Spinal cord (tissue), 10 donors: ENCODE results near the gene NRGN. TPM values are rescaled to one million over a fixed set of nuclear protein-coding genes. Genes with fewer than 3 reads are reported as not detected.

Source experiments
- DNase-seq, 6 donors: peaks; one replicate each; pipeline versions ENCODE4 v3.0.0 to v3.0.0-alpha.2; 2013 to 2015; ENCODE audit warnings: low spot score in 6 of 6, low read depth in 4 of 6
- H3K27ac ChIP-seq: one replicate; pipeline ENCODE4 v1.5.1; 2013; ENCODE audit warnings: low read depth, low read length, control low read depth
- H3K27me3 ChIP-seq: one replicate; pipeline ENCODE4 v1.6.1; 2013; ENCODE audit warnings: low read length; ENCODE audit not compliant: control insufficient read depth, insufficient read depth
- H3K36me3 ChIP-seq: one replicate; pipeline ENCODE4 v1.6.1; 2013; ENCODE audit warnings: low read length; ENCODE audit not compliant: control insufficient read depth, insufficient read depth
- H3K4me1 ChIP-seq: one replicate; pipeline ENCODE4 v1.6.1; 2013; ENCODE audit warnings: low read length; ENCODE audit not compliant: control insufficient read depth, insufficient read depth
- H3K4me3 ChIP-seq: one replicate; pipeline ENCODE4 v1.5.1; 2013; ENCODE audit warnings: low read depth, low read length, control low read depth
- H3K9me3 ChIP-seq: one replicate; pipeline ENCODE4 v1.6.1; 2013; ENCODE audit warnings: low read length; ENCODE audit not compliant: control insufficient read depth, insufficient read depth
- WGBS: methylation state at CpG from one replicate; pipeline ENCODE4 v1.1.5; 2013; ENCODE audit warnings: missing lambda C conversion rate; ENCODE audit not compliant: insufficient coverage; 5-methylcytosine and 5-hydroxymethylcytosine counted together
- long read RNA-seq, 4 donors: transcript quantifications; one replicate each; lab custom pipeline, GENCODE V29; 2026
- polyA plus RNA-seq, 2 donors: library from polyadenylated mRNA; unstranded; fragments of 120-200 nt; gene quantifications; one replicate each; pipeline ENCODE4 v1.2.1, GENCODE V29; 2013; ENCODE audit not compliant: insufficient read length in 2 of 2
- total RNA-seq, 2 donors: library from RNA; depleted of rRNA in 1 of 2; stranded (reverse); fragments of 120-200 nt in 1 of 2; fragments of >200 nt in 1 of 2; gene quantifications; one replicate each; pipeline versions ENCODE4 v1.2.3 to v1.2.4, GENCODE V29; 2013 to 2014
- donor health status: healthy.

Gene NRGN
- total RNA-seq, result 1 to 10 TPM; 1.5 to 1.8 TPM
- polyA plus RNA-seq, result 10 to 100 TPM; 31.4 to 33.3 TPM
- long read RNA-seq, donor 1, partial matches to known transcripts, result 0 of 22 reads
- long read RNA-seq, donor 1, other reads (novel, unspliced or antisense), result 22 of 22 reads
- long read RNA-seq, donor 2, partial matches to known transcripts, result 0 of 10 reads
- long read RNA-seq, donor 2, other reads (novel, unspliced or antisense), result 10 of 10 reads
- long read RNA-seq, donor 3, partial matches to known transcripts, result 0 of 5 reads
- long read RNA-seq, donor 3, other reads (novel, unspliced or antisense), result 5 of 5 reads
- long read RNA-seq, donor 4, partial matches to known transcripts, result 0 of 14 reads
- long read RNA-seq, donor 4, other reads (novel, unspliced or antisense), result 14 of 14 reads

- H3K4me1 ChIP-seq, result peaks cover 30% of the 10 kb centered on the region
- no peak within 1 kb of the TSS for H3K27ac ChIP-seq
- H3K36me3 ChIP-seq, result no peaks in the 10 kb centered on the region
- DNase-seq, result peak; percentile 69 to 96 (median 84)
- WGBS, result under 1% methylated on average over 47 of the region's 59 CpGs
- H3K4me3 ChIP-seq, result peak within 1 kb of the TSS; percentile 54
- H3K27me3 ChIP-seq, result peaks cover 47% of the 10 kb centered on the region
- H3K9me3 ChIP-seq, result no peaks in the 10 kb centered on the region
Measured at GRCh38 chr11:124739479-124740276, at the start of gene NRGN. NRGN (plus strand) TSS chr11:124739942; CDS start chr11:124740085, 143 bp downstream.

- H3K36me3 ChIP-seq, result no peaks in the 10 kb centered on the region
- H3K4me3 ChIP-seq, result no peak overlapping the region
- WGBS, result no CpG with 5 or more reads among the region's 2 CpGs
- no peaks in the 10 kb centered on the region for H3K4me1 ChIP-seq
- no peaks in the 10 kb centered on the region for H3K27me3 ChIP-seq
- no peak for DNase-seq
- H3K27ac ChIP-seq, result no peak overlapping the region
- H3K9me3 ChIP-seq, result no peaks in the 10 kb centered on the region
Measured at GRCh38 chr11:124693142-124693541, 46.6 kb upstream of the NRGN start.

- whole genome bisulfite sequencing, result no CpG with 5 or more reads among the region's 1 CpG
- no peaks in the 10 kb centered on the region for H3K9me3 ChIP-seq
- no peak overlapping the region for H3K4me3 ChIP-seq
- H3K36me3 ChIP-seq, result no peaks in the 10 kb centered on the region
- H3K27ac ChIP-seq, result no peak overlapping the region
- H3K27me3 ChIP-seq, result peaks cover 2% of the 10 kb centered on the region
- H3K4me1 ChIP-seq, result no peaks in the 10 kb centered on the region
- DNase-seq, result no peak
Measured at GRCh38 chr11:124699547-124699946, 40.2 kb upstream of the NRGN start.

GRCh38 chr11:124700028-124700427 is 39.7 kb upstream of the NRGN start:
- Histone ChIP-seq H3K4me3 (no peak overlapping the region), H3K27ac (no peak overlapping the region), H3K36me3 (no peaks in the 10 kb centered on the region), H3K9me3 (no peaks in the 10 kb centered on the region), H3K4me1 (no peaks in the 10 kb centered on the region), H3K27me3 (peaks cover 2% of the 10 kb centered on the region)
- no peak for DNase-seq

- H3K27ac ChIP-seq, result no peak overlapping the region
- no peak for DNase-seq
- H3K27me3 ChIP-seq, result no peaks in the 10 kb centered on the region
- H3K36me3 ChIP-seq, result no peaks in the 10 kb centered on the region
- 92% methylated on average over 3 of the region's 4 CpGs for WGBS
- no peaks in the 10 kb centered on the region for H3K4me1 ChIP-seq
- no peak overlapping the region for H3K4me3 ChIP-seq
- H3K9me3 ChIP-seq, result no peaks in the 10 kb centered on the region
Measured at GRCh38 chr11:124707829-124708228, 31.9 kb upstream of the NRGN start.

- WGBS, result no CpG with 5 or more reads among the region's 3 CpGs
- DNase-seq, result no peak
- Histone ChIP-seq H3K4me1 (no peaks in the 10 kb centered on the region), H3K4me3 (no peak overlapping the region), H3K27me3 (no peaks in the 10 kb centered on the region), H3K27ac (no peak overlapping the region), H3K9me3 (no peaks in the 10 kb centered on the region), H3K36me3 (no peaks in the 10 kb centered on the region)
Measured at GRCh38 chr11:124712392-124712791, 27.4 kb upstream of the NRGN start.

GRCh38 chr11:124716591-124716990 is 23.2 kb upstream of the NRGN start:
- no CpG with 5 or more reads among the region's 3 CpGs for WGBS
- no peak overlapping the region for H3K27ac ChIP-seq

GRCh38 chr11:124717421-124717785 is 22.3 kb upstream of the NRGN start:
- 74% methylated on average over 5 of the region's 7 CpGs for WGBS
- H3K27ac ChIP-seq, result no peak overlapping the region
- H3K4me3 ChIP-seq, result no peak overlapping the region

More at GRCh38 chr11:124716591-124716990, 23.2 kb upstream of the NRGN start:
- DNase-seq, result no peak
- H3K4me3 ChIP-seq, result no peak overlapping the region
- peaks cover 17% of the 10 kb centered on the region for H3K4me1 ChIP-seq
- no peaks in the 10 kb centered on the region for H3K36me3 ChIP-seq
- H3K27me3 ChIP-seq, result peaks cover 38% of the 10 kb centered on the region
- no peaks in the 10 kb centered on the region for H3K9me3 ChIP-seq

GRCh38 chr11:124717786-124718651 is 21.7 kb upstream of the NRGN start:
- no peaks in the 10 kb centered on the region for H3K36me3 ChIP-seq
- peak overlapping the region; percentile 28 for H3K4me3 ChIP-seq
- peak in 2 of 6 donors; percentile 66 to 76 for DNase-seq
- peaks cover 17% of the 10 kb centered on the region for H3K4me1 ChIP-seq
- H3K27ac ChIP-seq, result no peak overlapping the region
- H3K9me3 ChIP-seq, result no peaks in the 10 kb centered on the region
- peaks cover 42% of the 10 kb centered on the region for H3K27me3 ChIP-seq
- WGBS, result under 1% methylated on average over 39 of the region's 45 CpGs

More at GRCh38 chr11:124717421-124717785, 22.3 kb upstream of the NRGN start:
- Histone ChIP-seq H3K27me3 (peaks cover 39% of the 10 kb centered on the region), H3K4me1 (peaks cover 17% of the 10 kb centered on the region), H3K9me3 (no peaks in the 10 kb centered on the region), H3K36me3 (no peaks in the 10 kb centered on the region)
- no peak for DNase-seq
